ENCODE measurements around the gene MTX3.

Gene MTX3

GRCh38 chr5:79932510-79933504, 58.3 kb downstream of the MTX3 start:
- DNase-seq, result no peak

- no peak for DNase-seq
These were observed 59.2 kb downstream of the MTX3 start for GRCh38 chr5:79931866-79932265.

- DNase-seq, result no peak
These were observed 59.7 kb downstream of the MTX3 start for GRCh38 chr5:79931409-79931808.

DNA sequence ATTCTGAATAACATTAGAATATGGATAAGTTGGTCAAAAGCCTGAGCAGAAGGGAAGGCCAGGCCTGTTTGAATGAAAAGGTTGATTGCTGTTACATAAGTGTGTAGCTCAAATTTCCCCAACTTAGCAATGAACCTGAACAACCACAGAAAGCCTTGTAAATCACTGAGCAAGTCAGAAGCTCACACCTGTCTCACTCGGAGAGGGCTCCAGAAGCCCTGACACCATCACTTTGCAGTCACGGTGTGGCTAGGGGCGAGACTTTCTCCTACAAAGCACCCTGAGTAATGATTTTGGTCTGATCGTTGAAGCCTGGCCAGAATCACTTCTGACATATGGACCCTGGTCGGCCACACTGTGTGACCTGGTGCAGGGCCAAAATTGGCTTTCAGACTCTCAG, 62.0 kb downstream of the MTX3 start:
- no peak for DNase-seq
